ENCODE results near the gene SMARCA2. TPM values are rescaled to one million over a fixed set of nuclear protein-coding genes. Genes with fewer than 3 reads are reported as not detected.

Gene SMARCA2
- total RNA-seq, 1 donor from 2014 or later = 96.2 TPM

GRCh38 chr9:2021731-2022130 lies 6.6 kb downstream of the SMARCA2 start:
- no peak overlapping the region for H3K4me3 Mint-ChIP-seq
- no peaks in the 10 kb centered on the region for H3K27me3 Mint-ChIP-seq (ENCODE audit: low read depth)
- no peaks in the 10 kb centered on the region for H3K36me3 Mint-ChIP-seq
- no peak for DNase-seq (ENCODE audit: low spot score in 2 of 2, unreplicated experiment in 2 of 2)
- H3K4me1 Mint-ChIP-seq = peaks cover 64% of the 10 kb centered on the region
- no peaks in the 10 kb centered on the region for H3K9me3 Mint-ChIP-seq
- no peak for TF ChIP-seq CTCF (IDR thresholded peaks at IDR 0.05; ENCODE audit: unreplicated experiment)
- H3K27ac Mint-ChIP-seq = peak overlapping the region; percentile 72

DNA sequence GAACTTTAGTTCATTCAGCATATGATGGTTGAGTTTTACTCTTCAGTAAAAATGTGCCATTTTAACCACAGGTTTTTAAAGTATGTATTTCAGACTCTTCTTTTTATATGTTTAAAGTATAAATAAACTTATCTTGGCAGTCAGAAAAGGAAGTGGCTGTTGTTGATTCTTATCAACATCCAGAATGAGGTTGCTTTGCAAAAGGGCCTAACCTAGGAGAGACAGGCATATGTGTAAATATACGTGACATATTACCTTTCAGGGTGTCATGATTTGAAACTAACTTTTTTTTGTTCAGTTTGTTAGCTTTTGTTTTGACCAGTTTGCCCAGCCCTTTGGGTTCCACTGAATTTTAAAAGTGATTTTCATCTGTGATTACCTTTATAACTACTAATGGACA lies 7.4 kb downstream of the SMARCA2 start:
- Mint-ChIP-seq H3K36me3 (no peaks in the 10 kb centered on the region), H3K4me3 (no peak overlapping the region), H3K9me3 (no peaks in the 10 kb centered on the region), H3K4me1 (peaks cover 64% of the 10 kb centered on the region), H3K27ac (no peak overlapping the region), H3K27me3 (ENCODE audit: low read depth) (no peaks in the 10 kb centered on the region)
- TF ChIP-seq CTCF (IDR thresholded peaks at IDR 0.05; ENCODE audit: unreplicated experiment) = no peak
- DNase-seq (ENCODE audit: low spot score in 2 of 2, unreplicated experiment in 2 of 2) = no peak

GRCh38 chr9:2023042-2023441 lies 7.9 kb downstream of the SMARCA2 start:
- Mint-ChIP-seq H3K9me3 (no peaks in the 10 kb centered on the region), H3K27me3 (ENCODE audit: low read depth) (no peaks in the 10 kb centered on the region), H3K36me3 (no peaks in the 10 kb centered on the region), H3K4me1 (peaks cover 62% of the 10 kb centered on the region), H3K4me3 (no peak overlapping the region), H3K27ac (peak overlapping the region; percentile 69)
- TF ChIP-seq CTCF (IDR thresholded peaks at IDR 0.05; ENCODE audit: unreplicated experiment) = no peak
- no peak for DNase-seq (ENCODE audit: low spot score in 2 of 2, unreplicated experiment in 2 of 2)

DNA sequence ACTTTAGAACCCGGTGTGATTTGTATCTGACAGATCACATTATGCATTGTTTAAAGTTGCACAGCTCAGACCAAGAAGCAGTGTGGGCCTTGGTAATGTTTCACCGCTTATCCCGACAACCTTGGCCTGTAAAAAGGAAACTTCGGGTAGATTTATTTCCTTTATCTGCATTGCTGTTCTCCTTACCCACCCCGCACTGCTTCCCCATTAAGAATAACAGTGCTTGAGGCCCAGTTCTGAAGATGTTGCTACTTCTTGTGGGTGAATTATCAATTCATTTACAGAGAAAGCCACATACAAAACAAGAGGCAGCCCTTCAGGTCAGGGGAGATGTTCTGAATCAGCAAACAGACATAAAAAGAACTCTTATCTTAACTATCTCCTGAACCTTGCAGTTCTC lies 8.4 kb downstream of the SMARCA2 start:
- no peaks in the 10 kb centered on the region for H3K36me3 Mint-ChIP-seq
- peaks cover 60% of the 10 kb centered on the region for H3K4me1 Mint-ChIP-seq
- TF ChIP-seq CTCF (IDR thresholded peaks at IDR 0.05; ENCODE audit: unreplicated experiment) = no peak
- no peak overlapping the region for H3K4me3 Mint-ChIP-seq
- no peaks in the 10 kb centered on the region for H3K9me3 Mint-ChIP-seq
- H3K27me3 Mint-ChIP-seq (ENCODE audit: low read depth) = no peaks in the 10 kb centered on the region
- no peak for DNase-seq (ENCODE audit: low spot score in 2 of 2, unreplicated experiment in 2 of 2)
- H3K27ac Mint-ChIP-seq = peak overlapping the region; percentile 69

GRCh38 chr9:2024888-2025782 lies 10.0 kb downstream of the SMARCA2 start:
- TF ChIP-seq CTCF (IDR thresholded peaks at IDR 0.05; ENCODE audit: unreplicated experiment) = no peak
- H3K36me3 Mint-ChIP-seq = peaks cover under 1% of the 10 kb centered on the region
- H3K27ac Mint-ChIP-seq = peak overlapping the region; percentile 18
- no peak for DNase-seq (ENCODE audit: low spot score in 2 of 2, unreplicated experiment in 2 of 2)
- H3K27me3 Mint-ChIP-seq (ENCODE audit: low read depth) = no peaks in the 10 kb centered on the region
- peaks cover 60% of the 10 kb centered on the region for H3K4me1 Mint-ChIP-seq
- no peak overlapping the region for H3K4me3 Mint-ChIP-seq
- no peaks in the 10 kb centered on the region for H3K9me3 Mint-ChIP-seq
